ENCODE measurements around the gene RNF10.

DNA sequence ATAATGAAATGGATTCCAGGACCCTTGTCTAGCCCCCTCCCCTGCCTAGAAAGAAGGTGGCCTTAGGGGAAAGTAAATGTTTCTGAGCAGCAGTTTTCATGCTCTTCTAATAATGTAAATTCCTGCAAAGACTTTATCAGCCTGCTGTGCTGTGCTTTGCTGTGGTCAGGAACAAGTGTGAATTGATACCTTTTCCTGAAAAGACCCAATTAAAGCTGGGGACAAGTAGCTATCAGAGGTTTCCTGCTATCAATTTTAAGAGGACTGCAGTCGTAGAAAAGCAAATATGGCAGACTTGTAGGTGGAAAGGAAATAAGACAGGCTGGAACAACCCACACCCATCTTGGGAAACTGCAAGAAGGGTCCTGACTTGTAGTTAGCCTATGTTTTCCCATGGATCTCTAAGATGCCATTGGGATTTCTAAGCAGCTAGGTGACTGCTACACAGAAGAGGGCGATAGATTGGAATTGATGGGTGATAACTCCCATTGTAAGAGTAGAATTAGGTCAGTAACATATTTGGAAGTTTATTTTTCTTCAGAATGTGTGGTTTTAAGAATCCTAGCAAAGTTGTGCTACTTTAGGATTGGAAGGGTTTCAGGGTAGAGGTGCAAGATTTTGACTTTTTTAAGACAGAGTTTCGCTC lies 35.2 kb upstream of the RNF10 start:
- no peak; the same call in 1 of the 2 replicates for TF ChIP-seq POLR2AphosphoS5 (IDR thresholded peaks at IDR 0.05; ENCODE audit: low read depth, low read length)
- TF ChIP-seq TAF1 (IDR thresholded peaks at IDR 0.05; ENCODE audit: borderline replicate concordance, insufficient read depth, low read length), result no peak
